Heart right ventricle (tissue), 16 donors: ENCODE measurements around the gene ASB4. TPM values are rescaled to one million over a fixed set of nuclear protein-coding genes. Genes with fewer than 3 reads are reported as not detected.
A peak's percentile ranks its signal among the peaks of the same experiment; 100 is the strongest.

Experiments
- ATAC-seq, 8 donors: fragments of 200-7000 bp; cut with Tn5 transposase; one replicate each; pipeline ENCODE4 v1.9.1; 2020; ENCODE audit warnings: mild to moderate bottlenecking in 8 of 8, moderate library complexity in 8 of 8, moderate number of reproducible peaks in 1 of 8
- DNase-seq, 2 donors: peaks; one replicate each; pipeline ENCODE4 v3.0.0-alpha.2; 2020
- H3K27ac ChIP-seq, 10 donors: fragments of 200-600 bp; sonication (generic) in 2 of 10; one replicate each; pipeline versions ENCODE4 v1.5.0 to v1.8.0; 2020 to 2022; ENCODE audit warnings: mild to moderate bottlenecking in 3 of 10
- H3K27me3 ChIP-seq, 7 donors: fragments of 200-600 bp; one replicate each; pipeline ENCODE4 v1.8.0; 2021 to 2022; ENCODE audit warnings: mild to moderate bottlenecking in 2 of 7
- H3K36me3 ChIP-seq, 9 donors: fragments of 200-600 bp; sonication (generic) in 1 of 9; one replicate each; pipeline versions ENCODE4 v1.5.0 to v1.8.0; 2020 to 2022; ENCODE audit warnings: mild to moderate bottlenecking in 2 of 9
- H3K4me1 ChIP-seq, 9 donors: fragments of 200-600 bp; sonication (generic) in 1 of 9; one replicate each; pipeline versions ENCODE4 v1.5.0 to v1.8.0; 2020 to 2022; ENCODE audit warnings: mild to moderate bottlenecking in 4 of 9
- H3K4me3 ChIP-seq, 10 donors: fragments of 200-600 bp; sonication (generic) in 2 of 10; one replicate each; pipeline versions ENCODE4 v1.5.0 to v1.8.0; 2020 to 2022; ENCODE audit warnings: mild to moderate bottlenecking in 7 of 10, moderate library complexity in 2 of 10
- H3K9me3 ChIP-seq, 11 donors: fragments of 200-600 bp in 10 of 11; sonication (generic) in 2 of 11; one replicate each; pipeline versions ENCODE4 v1.5.0 to v1.8.0; 2013 to 2022; ENCODE audit warnings: mild to moderate bottlenecking in 2 of 11, control low read depth in 1 of 11, moderate library complexity in 1 of 11
- WGBS, 2 donors: extraction: QIAGEN DNeasy Blood & Tissue Kit; methylation state at CpG; one replicate each; pipeline ENCODE4 v1.1.7; 2013; ENCODE audit warnings: inconsistent platforms in 1 of 2; 5-methylcytosine and 5-hydroxymethylcytosine counted together
- intact Hi-C, 10 donors: fragments of 100-400 bp; cut with DNase I; formaldehyde crosslinking; loops; one replicate each; pipeline versions ENCODE4 v1.11.1 to v1.14.2; 2022
- polyA plus RNA-seq, 2 donors: library from polyadenylated mRNA; stranded (reverse); fragments of 200-250 nt; gene quantifications; one replicate each; pipeline ENCODE4 v1.2.3, GENCODE V29; 2013
- total RNA-seq, 10 donors: library from RNA; stranded (reverse); fragmentation: NEBNext Ultra II Directional in 3 of 10; extraction: Animal tissue kit (Norgen Biotek cat#: 25700) in 3 of 10; gene quantifications; one replicate each; pipeline versions ENCODE4 v1.2.1 to v1.2.4, GENCODE V29; 2021 to 2023
- TF ChIP-seq, protein P1 (sequence below), 9 donors: fragments of 200-600 bp; sonication (generic) in 2 of 9; IDR thresholded peaks; one replicate each; pipeline versions ENCODE4 v1.5.0 to v1.8.0; 2021 to 2022; ENCODE audit warnings: antibody characterized with exemption in 9 of 9, mild to moderate bottlenecking in 5 of 9, moderate library complexity in 1 of 9
- donor health status: Arrhythmogenic right ventricular cardiomyopathy.
- donor health status: ischemic (EF 13 %, LVEDD 7.1; RV severe dilation, severe dysfunction).
- donor health status: healthy with polysubstance abuse.
- donor health status: DM: no; HTN: yes; CAD: no.
- donor health status: DM: no; HTN: no; CAD: no.
- donor health status: ischemic (EF 25% LVEDD 6.9; RV normal size, moderate dysfunction).
- donor health status: ischemic (EF 25% LVEDD 5.7; RV mildly dilated, moderate dysfunction).
- donor health status: healthy.
- donor health status: DM: yes; HTN: yes; CAD: no.
- donor health status: Ischemic cardiomyopathy.
- donor health status: ischemic (EF 35%, LVEDD 5.7; RV mildly dilated, moderate dysfunction).
- donor health status: nonischemic (EF 11% LVEDD 7.7; RV severe dilation, severe dysfunction).
- donor health status: DM: yes; HTN: yes; CAD: no.
- donor health status: PGD.
- donor health status: ischemic (EF 29% LVEDD 5.4; RV normal size, mild dysfunction).
- donor health status: nonischemic (EF 23%, LVEDD 6.1; RV moderate dilation, normal function).

The ASB4 gene
- total and polyA plus RNA-seq, 12 donors, result 0.26 to 7.1 (median 3.0) TPM

GRCh38 chr7:95581467-95581866, 95.7 kb downstream of the ASB4 start:
- intact Hi-C loops, result loop anchor here in 1 of 10 donors (5.0 kb wide), 1 partner anchor 34 kb away; no protein-coding TSS in a partner anchor
- H3K4me3 ChIP-seq, result no peak overlapping the region
- no peaks in the 10 kb centered on the region for H3K27me3 ChIP-seq
- no peaks in the 10 kb centered on the region for H3K9me3 ChIP-seq
- ATAC-seq, result peak in 1 of 8 donors; percentile 1
- H3K27ac ChIP-seq, result no peak overlapping the region
- peaks cover 0 to 41% (median 22%) of the 10 kb centered on the region in 9 donors for H3K36me3 ChIP-seq
- peaks cover 0 to 14% (median 0%) of the 10 kb centered on the region in 9 donors for H3K4me1 ChIP-seq
- WGBS, 2 donors, result 49 to 59% methylated on average over 3 of the region's 3 CpGs
- DNase-seq, result no peak
- TF ChIP-seq, protein P1, sequence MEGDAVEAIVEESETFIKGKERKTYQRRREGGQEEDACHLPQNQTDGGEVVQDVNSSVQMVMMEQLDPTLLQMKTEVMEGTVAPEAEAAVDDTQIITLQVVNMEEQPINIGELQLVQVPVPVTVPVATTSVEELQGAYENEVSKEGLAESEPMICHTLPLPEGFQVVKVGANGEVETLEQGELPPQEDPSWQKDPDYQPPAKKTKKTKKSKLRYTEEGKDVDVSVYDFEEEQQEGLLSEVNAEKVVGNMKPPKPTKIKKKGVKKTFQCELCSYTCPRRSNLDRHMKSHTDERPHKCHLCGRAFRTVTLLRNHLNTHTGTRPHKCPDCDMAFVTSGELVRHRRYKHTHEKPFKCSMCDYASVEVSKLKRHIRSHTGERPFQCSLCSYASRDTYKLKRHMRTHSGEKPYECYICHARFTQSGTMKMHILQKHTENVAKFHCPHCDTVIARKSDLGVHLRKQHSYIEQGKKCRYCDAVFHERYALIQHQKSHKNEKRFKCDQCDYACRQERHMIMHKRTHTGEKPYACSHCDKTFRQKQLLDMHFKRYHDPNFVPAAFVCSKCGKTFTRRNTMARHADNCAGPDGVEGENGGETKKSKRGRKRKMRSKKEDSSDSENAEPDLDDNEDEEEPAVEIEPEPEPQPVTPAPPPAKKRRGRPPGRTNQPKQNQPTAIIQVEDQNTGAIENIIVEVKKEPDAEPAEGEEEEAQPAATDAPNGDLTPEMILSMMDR (IDR thresholded peaks at IDR 0.05), result no peak

- WGBS, 2 donors, result 89 to 92% methylated on average over 4 of the region's 4 CpGs
Observed at GRCh38 chr7:95582578-95583293, 97.0 kb downstream of the ASB4 start.

GRCh38 chr7:95583834-95584621, 98.3 kb downstream of the ASB4 start:
- TF ChIP-seq, protein P1 (IDR thresholded peaks at IDR 0.05), result no peak
- H3K4me1 ChIP-seq, result peaks cover 0 to 35% (median 22%) of the 10 kb centered on the region in 9 donors
- peaks cover 0 to 67% (median 47%) of the 10 kb centered on the region in 9 donors for H3K36me3 ChIP-seq
- DNase-seq (no peak), ATAC-seq (peak in 1 of 8 donors; percentile 11)
- H3K9me3 ChIP-seq, result no peaks in the 10 kb centered on the region
- intact Hi-C loops, result loop anchor here in 2 of 10 donors (2.0 to 5.0 kb wide), 2 partner anchors 33 to 37 kb away; no protein-coding TSS in a partner anchor
- peak overlapping the region in 1 of 10 donors; percentile 32 for H3K27ac ChIP-seq
- 30 to 42% methylated on average over 3 of the region's 3 CpGs for WGBS, 2 donors
- no peak overlapping the region for H3K4me3 ChIP-seq
- no peaks in the 10 kb centered on the region for H3K27me3 ChIP-seq

More at GRCh38 chr7:95582578-95583293, 97.0 kb downstream of the ASB4 start:
- peaks cover 0 to 54% (median 34%) of the 10 kb centered on the region in 9 donors for H3K36me3 ChIP-seq
- H3K27ac ChIP-seq, result peak overlapping the region in 1 of 10 donors; percentile 11
- no peak overlapping the region for H3K4me3 ChIP-seq
- intact Hi-C loops, result loop anchor here in 2 of 10 donors (2.0 to 5.0 kb wide), 2 partner anchors 32 to 35 kb away; no protein-coding TSS in a partner anchor
- TF ChIP-seq, protein P1 (IDR thresholded peaks at IDR 0.05), result no peak
- peaks cover 0 to 22% (median 9%) of the 10 kb centered on the region in 9 donors for H3K4me1 ChIP-seq
- H3K9me3 ChIP-seq, result no peaks in the 10 kb centered on the region
- H3K27me3 ChIP-seq, result no peaks in the 10 kb centered on the region
- peak in 6 of 8 donors; percentile 43 to 73 (median 60) for ATAC-seq
- DNase-seq, result no peak
